GM23338 (cell line): ENCODE results near the gene AS3MT. TPM values are rescaled to one million over a fixed set of nuclear protein-coding genes. Genes with fewer than 3 reads are reported as not detected.

ENCODE experiments used
- ATAC-seq: fragments of 200-7000 bp; cut with Tn5 transposase; 3 replicates; pipeline ENCODE4 v1.9.1; 2020
- DNase-seq: peaks from one replicate; pipeline ENCODE4 v3.0.0-alpha.2; 2015; ENCODE audit warnings: low spot score
- H2AFZ ChIP-seq: fragments of 200-600 bp; sonication (generic); 2 replicates; pipeline ENCODE4 v1.8.0; 2016; ENCODE audit warnings: antibody characterized with exemption, mild to moderate bottlenecking, moderate library complexity
- H3F3A ChIP-seq: fragments of 200-600 bp; sonication (generic); replicated peaks from 2 replicates; pipeline ENCODE4 v1.8.0; 2017; ENCODE audit warnings: antibody characterized with exemption, mixed run types, low read depth
- H3K27ac ChIP-seq: fragments of 200-600 bp; sonication (generic); 2 replicates; pipeline ENCODE4 v1.6.1; 2016; ENCODE audit warnings: low read depth
- H3K27me3 ChIP-seq: fragments of 200-600 bp; sonication (generic); 2 replicates; pipeline ENCODE4 v1.8.0; 2016; ENCODE audit warnings: mild to moderate bottlenecking, mixed run types, moderate library complexity; ENCODE audit not compliant: insufficient read depth
- H3K36me3 ChIP-seq: fragments of 200-600 bp; sonication (generic); 2 replicates; pipeline ENCODE4 v1.8.0; 2016; ENCODE audit warnings: mild to moderate bottlenecking; ENCODE audit not compliant: insufficient read depth
- H3K4me1 ChIP-seq: fragments of 200-600 bp; sonication (generic); 2 replicates; pipeline ENCODE4 v1.8.0; 2016; ENCODE audit warnings: mild to moderate bottlenecking, moderate library complexity; ENCODE audit not compliant: insufficient read depth
- H3K4me2 ChIP-seq: fragments of 200-600 bp; sonication (generic); 2 replicates; pipeline ENCODE4 v1.7.1; 2017; ENCODE audit warnings: mixed run types
- H3K4me3 ChIP-seq: fragments of 200-600 bp; sonication (generic); 2 replicates; pipeline ENCODE4 v1.6.1; 2016; ENCODE audit warnings: mixed run types
- H3K79me2 ChIP-seq: fragments of 200-600 bp; sonication (generic); replicated peaks from 2 replicates; pipeline ENCODE4 v1.8.0; 2017; ENCODE audit warnings: mild to moderate bottlenecking; ENCODE audit not compliant: insufficient read depth
- H3K9me2 ChIP-seq: fragments of 200-600 bp; sonication (generic); 2 replicates; pipeline ENCODE4 v1.8.0; 2017; ENCODE audit not compliant: insufficient read depth
- H4K20me1 ChIP-seq: fragments of 200-600 bp; sonication (generic); replicated peaks from 2 replicates; pipeline ENCODE4 v1.8.0; 2017; ENCODE audit warnings: mild to moderate bottlenecking; ENCODE audit not compliant: insufficient read depth
- H3K27ac Mint-ChIP-seq: 2 replicates; pipeline ENCODE4 v1.8.0; 2020; ENCODE audit warnings: inconsistent platforms, mild to moderate bottlenecking, moderate library complexity, mixed read lengths
- H3K27me3 Mint-ChIP-seq: 3 replicates; pipeline ENCODE4 v1.8.0; 2022; ENCODE audit warnings: low read depth, mild to moderate bottlenecking, moderate library complexity, mixed read lengths, inconsistent platforms; ENCODE audit not compliant: insufficient read depth, poor library complexity
- H3K36me3 Mint-ChIP-seq: 3 replicates; pipeline ENCODE4 v1.8.0; 2021; ENCODE audit warnings: low read depth, mild to moderate bottlenecking, inconsistent platforms, moderate library complexity, mixed read lengths
- H3K4me1 Mint-ChIP-seq: 3 replicates; pipeline ENCODE4 v1.8.0; 2020; ENCODE audit warnings: mild to moderate bottlenecking, inconsistent platforms, mixed read lengths
- H3K4me3 Mint-ChIP-seq: 3 replicates; pipeline ENCODE4 v1.8.0; 2021; ENCODE audit warnings: moderate library complexity, mild to moderate bottlenecking, inconsistent platforms, mixed read lengths
- H3K9me3 Mint-ChIP-seq: 3 replicates; pipeline ENCODE4 v1.8.0; 2020; ENCODE audit warnings: moderate library complexity, mild to moderate bottlenecking, inconsistent platforms, mixed read lengths
- CREB1 ChIP-seq: fragments of 250-450 bp; sonication (Bioruptor Pico); IDR thresholded peaks from 2 replicates; pipeline ENCODE4 v1.5.0; 2020; ENCODE audit warnings: low read depth, mild to moderate bottlenecking, moderate library complexity
- ETS1 ChIP-seq: IDR thresholded peaks from 2 replicates; pipeline ENCODE4 v1.6.1; 2016; ENCODE audit warnings: antibody characterized with exemption
- EZH2 ChIP-seq: fragments of 200-600 bp; sonication (generic); IDR thresholded peaks from one replicate; pipeline ENCODE4 v1.8.0; 2017; ENCODE audit warnings: antibody characterized with exemption, mild to moderate bottlenecking, low read depth; ENCODE audit not compliant: unreplicated experiment
- EZH2phosphoT487 ChIP-seq: fragments of 200-600 bp; sonication (generic); IDR thresholded peaks from one replicate; pipeline ENCODE4 v1.8.1; 2018; ENCODE audit warnings: antibody characterized with exemption; ENCODE audit not compliant: unreplicated experiment
- JUNB ChIP-seq: IDR thresholded peaks from one replicate; pipeline ENCODE4 v1.6.1; 2016; ENCODE audit warnings: antibody characterized with exemption; ENCODE audit not compliant: unreplicated experiment
- NANOG ChIP-seq: IDR thresholded peaks from 2 replicates; pipeline ENCODE4 v1.6.1; 2016; ENCODE audit warnings: antibody characterized with exemption, borderline replicate concordance
- POLR2AphosphoS5 ChIP-seq: IDR thresholded peaks from 2 replicates; pipeline ENCODE4 v1.6.1; 2016; ENCODE audit warnings: antibody characterized with exemption, low read depth
- REST ChIP-seq: IDR thresholded peaks from one replicate; pipeline ENCODE4 v1.6.1; 2018; ENCODE audit warnings: antibody characterized with exemption; ENCODE audit not compliant: unreplicated experiment
- STAT1 ChIP-seq: IDR thresholded peaks from one replicate; pipeline ENCODE4 v1.6.1; 2016; ENCODE audit warnings: antibody characterized with exemption; ENCODE audit not compliant: unreplicated experiment
- ZNF114 ChIP-seq: fragments of 250-450 bp; sonication (Bioruptor Pico); IDR thresholded peaks from 2 replicates; pipeline ENCODE4 v1.5.0; 2020; ENCODE audit warnings: mild to moderate bottlenecking, moderate library complexity
- ZNF331 ChIP-seq: fragments of 250-450 bp; sonication (Bioruptor Pico); IDR thresholded peaks from 2 replicates; pipeline ENCODE4 v1.5.0; 2020; ENCODE audit warnings: low read depth, mild to moderate bottlenecking, moderate library complexity
- polyA plus RNA-seq: library from polyadenylated mRNA; unstranded; fragments of >200 nt; fragmentation: Nextera tagmentation; extraction: Ambion mirVana; gene quantifications from 2 replicates; pipeline ENCODE4 v1.2.1, GENCODE V29; 2016
- total RNA-seq: library from RNA; depleted of rRNA; stranded (reverse); fragments of >200 nt; shearing (Covaris generic); gene quantifications from 2 replicates; pipeline ENCODE4 v1.2.3, GENCODE V29; 2014
- TF ChIP-seq, protein P1 (sequence below): fragments of 250-450 bp; sonication (Bioruptor Pico); IDR thresholded peaks from 2 replicates; pipeline ENCODE4 v1.5.0; 2020; ENCODE audit warnings: mild to moderate bottlenecking, moderate library complexity
- TF ChIP-seq, protein P2 (sequence below), 2 experiments: fragments of 200-600 bp in 1 of 2; sonication (generic) in 1 of 2; conservative IDR thresholded peaks; 2 replicates each; pipeline versions ENCODE4 v1.5.1 to v1.6.1; 2016 to 2017; ENCODE audit warnings: antibody characterized with exemption in 2 of 2, low read depth in 2 of 2, mild to moderate bottlenecking in 2 of 2, moderate library complexity in 1 of 2

Gene AS3MT
- total and polyA plus RNA-seq, 2 experiments from 2014 or later = 6.3 to 8.8 TPM

GRCh38 chr10:102826148-102826796 is 43.0 kb upstream of the AS3MT start:
- Mint-ChIP-seq H3K4me1 (no peaks in the 10 kb centered on the region), H3K27ac (no peak overlapping the region), H3K9me3 (peaks cover 16% of the 10 kb centered on the region; the same call in 2 of the 3 replicates), H3K4me3 (no peak overlapping the region), H3K36me3 (no peaks in the 10 kb centered on the region; the same call in 2 of the 3 replicates), H3K27me3 (peaks cover 14% of the 10 kb centered on the region)
- Histone ChIP-seq H3K27me3 (no peaks in the 10 kb centered on the region), H3K9me2 (no peaks in the 10 kb centered on the region), H3F3A (no peaks in the 10 kb centered on the region), H3K36me3 (peaks cover 5% of the 10 kb centered on the region; the same call in 1 of the 2 replicates), H3K4me1 (no peaks in the 10 kb centered on the region), H3K79me2 (no peaks in the 10 kb centered on the region), H2AFZ (no peak overlapping the region), H3K4me3 (no peak overlapping the region), H3K4me2 (no peak overlapping the region), H3K27ac (no peak overlapping the region), H4K20me1 (no peaks in the 10 kb centered on the region)
- DNase-seq = no peak
- ATAC-seq = no peak
- TF ChIP-seq ZNF331 (CRISPR knock-in tag) (no peak), NANOG (no peak), POLR2AphosphoS5 (no peak), ETS1 (no peak), EZH2 (no peak), STAT1 (no peak), EZH2phosphoT487 (no peak), JUNB (no peak), ZNF114 (CRISPR knock-in tag) (no peak), CREB1 (CRISPR knock-in tag) (no peak), REST (no peak)
- TF ChIP-seq, protein P1, sequence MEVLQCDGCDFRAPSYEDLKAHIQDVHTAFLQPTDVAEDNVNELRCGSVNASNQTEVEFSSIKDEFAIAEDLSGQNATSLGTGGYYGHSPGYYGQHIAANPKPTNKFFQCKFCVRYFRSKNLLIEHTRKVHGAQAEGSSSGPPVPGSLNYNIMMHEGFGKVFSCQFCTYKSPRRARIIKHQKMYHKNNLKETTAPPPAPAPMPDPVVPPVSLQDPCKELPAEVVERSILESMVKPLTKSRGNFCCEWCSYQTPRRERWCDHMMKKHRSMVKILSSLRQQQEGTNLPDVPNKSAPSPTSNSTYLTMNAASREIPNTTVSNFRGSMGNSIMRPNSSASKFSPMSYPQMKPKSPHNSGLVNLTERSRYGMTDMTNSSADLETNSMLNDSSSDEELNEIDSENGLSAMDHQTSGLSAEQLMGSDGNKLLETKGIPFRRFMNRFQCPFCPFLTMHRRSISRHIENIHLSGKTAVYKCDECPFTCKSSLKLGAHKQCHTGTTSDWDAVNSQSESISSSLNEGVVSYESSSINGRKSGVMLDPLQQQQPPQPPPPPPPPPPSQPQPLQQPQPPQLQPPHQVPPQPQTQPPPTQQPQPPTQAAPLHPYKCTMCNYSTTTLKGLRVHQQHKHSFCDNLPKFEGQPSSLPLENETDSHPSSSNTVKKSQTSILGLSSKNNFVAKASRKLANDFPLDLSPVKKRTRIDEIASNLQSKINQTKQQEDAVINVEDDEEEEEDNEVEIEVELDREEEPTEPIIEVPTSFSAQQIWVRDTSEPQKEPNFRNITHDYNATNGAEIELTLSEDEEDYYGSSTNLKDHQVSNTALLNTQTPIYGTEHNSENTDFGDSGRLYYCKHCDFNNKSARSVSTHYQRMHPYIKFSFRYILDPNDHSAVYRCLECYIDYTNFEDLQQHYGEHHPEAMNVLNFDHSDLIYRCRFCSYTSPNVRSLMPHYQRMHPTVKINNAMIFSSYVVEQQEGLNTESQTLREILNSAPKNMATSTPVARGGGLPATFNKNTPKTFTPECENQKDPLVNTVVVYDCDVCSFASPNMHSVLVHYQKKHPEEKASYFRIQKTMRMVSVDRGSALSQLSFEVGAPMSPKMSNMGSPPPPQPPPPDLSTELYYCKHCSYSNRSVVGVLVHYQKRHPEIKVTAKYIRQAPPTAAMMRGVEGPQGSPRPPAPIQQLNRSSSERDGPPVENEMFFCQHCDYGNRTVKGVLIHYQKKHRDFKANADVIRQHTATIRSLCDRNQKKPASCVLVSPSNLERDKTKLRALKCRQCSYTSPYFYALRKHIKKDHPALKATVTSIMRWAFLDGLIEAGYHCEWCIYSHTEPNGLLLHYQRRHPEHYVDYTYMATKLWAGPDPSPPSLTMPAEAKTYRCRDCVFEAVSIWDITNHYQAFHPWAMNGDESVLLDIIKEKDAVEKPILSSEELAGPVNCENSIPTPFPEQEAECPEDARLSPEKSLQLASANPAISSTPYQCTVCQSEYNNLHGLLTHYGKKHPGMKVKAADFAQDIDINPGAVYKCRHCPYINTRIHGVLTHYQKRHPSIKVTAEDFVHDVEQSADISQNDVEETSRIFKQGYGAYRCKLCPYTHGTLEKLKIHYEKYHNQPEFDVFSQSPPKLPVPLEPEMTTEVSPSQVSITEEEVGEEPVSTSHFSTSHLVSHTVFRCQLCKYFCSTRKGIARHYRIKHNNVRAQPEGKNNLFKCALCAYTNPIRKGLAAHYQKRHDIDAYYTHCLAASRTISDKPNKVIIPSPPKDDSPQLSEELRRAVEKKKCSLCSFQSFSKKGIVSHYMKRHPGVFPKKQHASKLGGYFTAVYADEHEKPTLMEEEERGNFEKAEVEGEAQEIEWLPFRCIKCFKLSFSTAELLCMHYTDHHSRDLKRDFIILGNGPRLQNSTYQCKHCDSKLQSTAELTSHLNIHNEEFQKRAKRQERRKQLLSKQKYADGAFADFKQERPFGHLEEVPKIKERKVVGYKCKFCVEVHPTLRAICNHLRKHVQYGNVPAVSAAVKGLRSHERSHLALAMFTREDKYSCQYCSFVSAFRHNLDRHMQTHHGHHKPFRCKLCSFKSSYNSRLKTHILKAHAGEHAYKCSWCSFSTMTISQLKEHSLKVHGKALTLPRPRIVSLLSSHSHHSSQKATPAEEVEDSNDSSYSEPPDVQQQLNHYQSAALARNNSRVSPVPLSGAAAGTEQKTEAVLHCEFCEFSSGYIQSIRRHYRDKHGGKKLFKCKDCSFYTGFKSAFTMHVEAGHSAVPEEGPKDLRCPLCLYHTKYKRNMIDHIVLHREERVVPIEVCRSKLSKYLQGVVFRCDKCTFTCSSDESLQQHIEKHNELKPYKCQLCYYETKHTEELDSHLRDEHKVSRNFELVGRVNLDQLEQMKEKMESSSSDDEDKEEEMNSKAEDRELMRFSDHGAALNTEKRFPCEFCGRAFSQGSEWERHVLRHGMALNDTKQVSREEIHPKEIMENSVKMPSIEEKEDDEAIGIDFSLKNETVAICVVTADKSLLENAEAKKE (CRISPR knock-in tag) = no peak
- TF ChIP-seq, protein P2, sequence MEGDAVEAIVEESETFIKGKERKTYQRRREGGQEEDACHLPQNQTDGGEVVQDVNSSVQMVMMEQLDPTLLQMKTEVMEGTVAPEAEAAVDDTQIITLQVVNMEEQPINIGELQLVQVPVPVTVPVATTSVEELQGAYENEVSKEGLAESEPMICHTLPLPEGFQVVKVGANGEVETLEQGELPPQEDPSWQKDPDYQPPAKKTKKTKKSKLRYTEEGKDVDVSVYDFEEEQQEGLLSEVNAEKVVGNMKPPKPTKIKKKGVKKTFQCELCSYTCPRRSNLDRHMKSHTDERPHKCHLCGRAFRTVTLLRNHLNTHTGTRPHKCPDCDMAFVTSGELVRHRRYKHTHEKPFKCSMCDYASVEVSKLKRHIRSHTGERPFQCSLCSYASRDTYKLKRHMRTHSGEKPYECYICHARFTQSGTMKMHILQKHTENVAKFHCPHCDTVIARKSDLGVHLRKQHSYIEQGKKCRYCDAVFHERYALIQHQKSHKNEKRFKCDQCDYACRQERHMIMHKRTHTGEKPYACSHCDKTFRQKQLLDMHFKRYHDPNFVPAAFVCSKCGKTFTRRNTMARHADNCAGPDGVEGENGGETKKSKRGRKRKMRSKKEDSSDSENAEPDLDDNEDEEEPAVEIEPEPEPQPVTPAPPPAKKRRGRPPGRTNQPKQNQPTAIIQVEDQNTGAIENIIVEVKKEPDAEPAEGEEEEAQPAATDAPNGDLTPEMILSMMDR (conservative IDR thresholded peaks at IDR 0.05; ENCODE audit: low read depth in 2 of 2) = no peak
